HTERT RPE-1 (cell line): ENCODE results near the gene SDHA.
"Not testable (repeated sequence)": the region's sequence is repeated elsewhere in the genome, so short reads cannot be mapped to it uniquely, and the experiment has no call there.

Experiments
- in situ Hi-C: fragments of 300-500 bp; cut with MboI; formaldehyde crosslinking; loops from 4 replicates; pipeline ENCODE4 v1.14.3; 2020; ENCODE audit warnings: low sequenced_read_pairs

Gene SDHA

DNA sequence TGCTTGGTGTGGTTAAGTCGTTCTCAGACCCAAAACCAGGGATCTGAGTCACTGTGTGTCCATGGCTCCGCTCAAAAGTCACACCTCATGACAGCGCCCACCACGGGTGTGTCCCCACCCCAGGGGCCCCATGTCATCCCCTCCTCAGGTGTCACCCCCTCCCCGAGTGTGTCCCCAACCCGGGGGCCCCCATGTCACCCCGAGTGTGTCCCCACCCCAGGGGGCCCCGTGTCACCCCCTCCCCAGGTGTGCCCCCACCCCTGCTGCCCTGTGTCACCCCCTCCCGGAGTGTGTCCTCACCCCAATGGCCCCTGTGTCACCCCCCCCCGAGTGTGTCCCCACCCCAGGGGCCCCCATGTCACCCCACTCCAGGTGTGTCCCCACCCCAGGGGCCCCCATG is 21.8 kb upstream of the SDHA start:
- in situ Hi-C loops, result no loop called here

GRCh38 chr5:197031-197430 is 21.1 kb upstream of the SDHA start:
- in situ Hi-C loops, result not testable (repeated sequence)

GRCh38 chr5:197892-198489 is 20.1 kb upstream of the SDHA start:
- in situ Hi-C loops, result no loop called here

GRCh38 chr5:198516-199196 is 19.5 kb upstream of the SDHA start:
- in situ Hi-C loops, result no loop called here

DNA sequence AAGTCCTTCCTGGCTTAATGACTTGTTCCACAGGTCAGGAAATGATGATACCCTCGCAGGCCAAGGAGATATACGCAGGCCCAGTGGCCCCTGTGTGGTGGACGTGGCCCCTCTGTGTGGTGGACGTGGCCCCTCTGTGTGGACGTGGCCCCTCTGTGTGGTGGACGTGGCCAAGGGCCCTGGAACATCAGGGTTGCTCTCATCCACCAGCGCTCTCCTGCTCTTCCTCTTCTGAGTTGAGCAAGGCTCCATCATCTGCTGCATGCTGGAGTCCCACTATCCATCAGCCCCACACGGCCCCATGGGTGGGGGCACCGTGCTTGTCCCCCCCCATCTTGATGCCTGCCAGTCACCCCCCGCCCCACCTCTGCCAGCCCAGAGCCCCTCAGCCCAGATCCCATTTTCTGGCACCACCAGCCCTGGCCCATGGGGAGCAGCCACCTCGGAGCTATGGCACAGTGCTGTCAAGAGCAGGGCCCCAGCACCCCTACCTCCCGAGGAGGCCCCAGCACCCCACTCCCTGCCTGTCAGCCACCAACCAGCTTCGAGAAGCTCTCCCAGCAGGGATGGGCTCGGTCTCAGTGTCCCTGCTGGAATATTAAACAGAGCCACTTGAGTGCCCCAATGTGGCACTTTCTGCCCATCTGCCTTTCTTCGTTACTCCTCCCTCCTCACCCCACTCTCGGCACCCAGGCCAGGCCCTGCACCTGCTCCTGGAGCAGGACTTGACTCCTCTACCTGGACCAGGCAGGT is 18.7 kb upstream of the SDHA start:
- in situ Hi-C loops, result no loop called here

DNA sequence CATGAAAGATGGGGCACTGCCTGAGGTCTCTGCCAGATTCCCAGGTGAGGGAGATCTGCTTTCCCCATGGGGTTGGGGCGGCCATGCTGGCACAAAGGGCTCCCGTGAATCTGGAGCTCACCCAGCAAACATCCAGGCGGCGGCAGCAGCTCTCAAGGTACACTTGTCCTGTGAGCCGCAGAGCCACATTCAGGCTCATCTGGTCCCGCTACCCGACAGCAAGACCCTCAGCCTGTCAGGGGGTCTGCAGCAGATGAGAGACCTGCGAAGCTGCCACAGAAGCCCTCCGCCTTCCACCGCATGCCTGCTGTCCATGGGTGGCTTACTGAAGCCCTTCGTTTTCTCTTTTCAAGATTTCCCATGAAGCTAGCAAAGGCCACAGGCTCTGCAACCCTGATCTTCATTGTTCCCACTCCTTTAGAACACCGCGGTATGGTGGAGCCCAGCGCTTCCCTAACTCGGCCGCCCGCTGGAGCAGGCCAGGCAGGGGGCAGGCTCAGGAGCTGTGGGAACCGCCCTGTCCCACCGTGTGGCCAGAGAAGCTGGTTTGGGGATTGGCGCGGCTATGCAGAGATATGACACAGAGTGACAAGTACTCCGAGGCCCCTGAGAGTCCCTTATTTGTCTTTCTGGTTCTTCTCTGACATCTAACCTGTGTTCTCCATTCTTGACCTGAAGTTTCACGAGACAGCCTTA is 18.0 kb upstream of the SDHA start:
- in situ Hi-C loops, result no loop called here

DNA sequence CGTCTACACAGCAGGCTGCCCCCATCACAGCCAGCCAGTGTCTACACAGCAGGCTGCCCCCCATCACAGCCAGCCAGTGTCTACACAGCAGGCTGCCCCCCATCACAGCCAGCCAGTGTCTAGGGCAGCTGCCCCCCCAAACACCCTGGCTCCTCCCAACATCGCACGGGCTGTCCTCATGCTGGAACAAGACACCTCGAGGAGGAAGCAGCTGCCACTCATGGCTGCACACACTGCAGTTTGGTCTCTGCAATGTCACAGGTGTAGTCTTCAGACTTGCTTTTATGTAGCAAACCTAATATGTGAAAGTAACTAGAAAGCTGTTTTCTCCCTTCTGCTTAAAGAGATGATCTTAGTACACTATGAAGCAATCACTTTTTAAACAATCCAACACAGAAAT is 17.1 kb upstream of the SDHA start:
- in situ Hi-C loops, result no loop called here

- in situ Hi-C loops, result no loop called here
Observed at GRCh38 chr5:201672-202071, 16.4 kb upstream of the SDHA start.

- in situ Hi-C loops, result no loop called here
Observed at GRCh38 chr5:203246-203930, 14.7 kb upstream of the SDHA start.

DNA sequence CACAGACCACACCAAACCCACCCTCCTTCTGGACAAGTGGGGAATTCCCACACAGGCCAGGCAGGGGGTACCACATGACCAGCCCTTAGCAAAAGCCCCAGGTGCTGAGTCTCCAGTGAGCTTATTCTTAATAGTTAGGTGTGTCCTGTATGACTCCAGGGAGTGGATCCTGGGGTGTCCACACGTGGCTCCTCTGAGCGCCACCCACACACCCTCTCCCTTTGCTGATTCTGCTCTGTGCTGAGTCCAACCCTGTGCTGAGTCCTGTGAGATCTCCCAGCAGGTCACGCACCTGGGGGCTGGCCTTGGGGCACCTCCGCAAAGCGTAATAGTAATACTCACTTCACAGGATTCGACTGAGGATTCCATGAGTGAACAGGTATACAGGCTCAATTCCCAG is 14.1 kb upstream of the SDHA start:
- in situ Hi-C loops, result no loop called here

- in situ Hi-C loops, result no loop called here
Observed at GRCh38 chr5:204462-204861, 13.7 kb upstream of the SDHA start.

GRCh38 chr5:204966-205670 is 13.0 kb upstream of the SDHA start:
- in situ Hi-C loops, result no loop called here

- in situ Hi-C loops, result no loop called here
Observed at GRCh38 chr5:206406-206805, 11.7 kb upstream of the SDHA start.

GRCh38 chr5:206927-207536 is 11.1 kb upstream of the SDHA start:
- in situ Hi-C loops, result no loop called here

GRCh38 chr5:207599-207998 is 10.5 kb upstream of the SDHA start:
- in situ Hi-C loops, result no loop called here

DNA sequence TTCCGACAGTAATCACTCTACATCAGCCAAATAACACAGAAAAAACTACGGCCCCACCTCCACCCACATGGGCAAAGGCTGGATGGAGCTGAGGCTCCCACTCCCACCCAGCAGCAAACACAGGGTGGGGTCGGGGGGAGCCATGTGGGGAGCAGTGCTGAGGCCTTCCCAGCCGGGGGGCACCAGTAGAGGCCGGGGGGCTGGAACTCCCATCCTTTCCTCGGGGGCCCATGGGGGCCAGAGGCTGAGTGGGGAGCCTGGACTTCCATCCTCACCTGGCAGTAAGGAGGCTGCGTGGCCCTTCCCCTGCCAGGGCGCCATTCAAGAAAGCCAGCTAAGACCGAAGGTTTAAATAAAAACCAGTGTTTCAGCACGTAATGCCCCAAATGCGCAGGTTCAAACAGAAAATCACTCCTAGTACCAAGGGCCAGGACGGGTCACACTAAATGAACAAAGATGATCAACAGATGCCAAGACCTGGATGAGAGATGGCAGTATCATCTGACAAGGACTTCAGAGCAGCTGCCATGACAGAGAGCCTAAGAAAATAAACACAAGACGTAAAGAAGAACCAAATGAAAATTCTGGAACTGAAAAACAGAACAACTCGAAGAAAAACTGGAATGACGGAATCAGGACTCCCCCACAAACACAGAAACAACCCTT is 9.5 kb upstream of the SDHA start:
- in situ Hi-C loops, result no loop called here

GRCh38 chr5:213803-214395 is 4.2 kb upstream of the SDHA start:
- in situ Hi-C loops, result no loop called here

GRCh38 chr5:215256-215655 is 2.9 kb upstream of the SDHA start:
- in situ Hi-C loops, result not testable (repeated sequence)

DNA sequence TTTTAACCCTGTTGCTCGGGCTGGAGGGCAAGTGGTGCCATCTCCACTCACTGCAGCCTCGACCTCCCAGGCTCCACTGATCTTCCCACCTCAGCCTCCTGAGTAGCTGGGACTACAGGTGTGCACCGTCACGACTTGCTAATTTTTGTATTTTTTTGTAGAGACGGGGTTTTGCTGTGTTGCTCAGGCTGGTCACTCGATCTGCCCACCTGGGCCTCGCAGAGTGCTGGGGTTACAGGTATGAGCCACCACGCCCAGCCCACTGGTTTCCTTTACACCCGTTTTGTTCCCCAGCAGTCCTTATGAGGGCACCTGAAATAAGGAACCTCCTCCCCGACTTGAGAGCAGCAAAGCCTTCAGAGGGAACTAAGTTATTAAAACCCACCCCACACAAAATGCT is 2.0 kb upstream of the SDHA start:
- in situ Hi-C loops, result not testable (repeated sequence)
